Kidney (tissue), 14 donors: ENCODE results near the gene DCN. TPM values are rescaled to one million over a fixed set of nuclear protein-coding genes. Genes with fewer than 3 reads are reported as not detected.

ENCODE experiments used
- DNase-seq, 5 donors: peaks; one replicate each; pipeline ENCODE4 v3.0.0-alpha.2; 2013 to 2020
- FAIRE-seq: peaks from 2 replicates; lab custom pipeline; 2012; peaks lifted over from hg19 to GRCh38; lab: Jason Lieb, UNC
- H3K27ac ChIP-seq, 2 donors: one replicate each; pipeline ENCODE4 v1.7.0; 2013; ENCODE audit warnings: low read depth in 2 of 2, low read length in 2 of 2, inconsistent platforms in 1 of 2
- H3K27me3 ChIP-seq: one replicate; pipeline ENCODE4 v1.7.1; 2013; ENCODE audit warnings: low read length, inconsistent platforms; ENCODE audit not compliant: control insufficient read depth, insufficient read depth
- H3K36me3 ChIP-seq, 3 donors: one replicate each; pipeline versions ENCODE4 v1.7.0 to v1.7.1; 2013; ENCODE audit warnings: low read length in 3 of 3, control low read depth in 1 of 3, inconsistent platforms in 1 of 3; ENCODE audit not compliant: insufficient read depth in 3 of 3, control insufficient read depth in 2 of 3
- H3K4me1 ChIP-seq, 3 donors: one replicate each; pipeline versions ENCODE4 v1.7.0 to v1.7.1; 2013; ENCODE audit warnings: low read length in 3 of 3, inconsistent platforms in 1 of 3, low read depth in 1 of 3; ENCODE audit not compliant: control insufficient read depth in 2 of 3, insufficient read depth in 2 of 3
- H3K4me3 ChIP-seq, 3 donors: one replicate each; pipeline versions ENCODE4 v1.7.0 to v1.8.1; 2013; ENCODE audit warnings: low read length in 3 of 3, control low read depth in 1 of 3, inconsistent platforms in 1 of 3
- H3K9ac ChIP-seq, 3 donors: one replicate each; pipeline versions ENCODE4 v1.7.0 to v1.7.1; 2013; ENCODE audit warnings: low read length in 3 of 3, control low read depth in 1 of 3, inconsistent platforms in 1 of 3
- H3K9me3 ChIP-seq, 3 donors: one replicate each; pipeline versions ENCODE4 v1.7.0 to v1.7.1; 2013; ENCODE audit warnings: low read length in 3 of 3, control low read depth in 1 of 3, inconsistent platforms in 1 of 3; ENCODE audit not compliant: control insufficient read depth in 2 of 3, insufficient read depth in 1 of 3
- CTCF ChIP-seq: IDR thresholded peaks from 3 replicates; pipeline ENCODE4 v1.5.1; 2012; ENCODE audit warnings: mild to moderate bottlenecking, moderate library complexity, borderline replicate concordance; ENCODE audit not compliant: insufficient read depth; ENCODE audit errors: extremely low read depth
- intact Hi-C: fragments of 100-400 bp; cut with DNase I; formaldehyde crosslinking; loops from one replicate; pipeline ENCODE4 v1.11.1; 2022
- polyA plus RNA-seq: library from polyadenylated mRNA; stranded (reverse); fragments of 350-450 nt; fragmentation: Illumina TruSeq; extraction: RNeasy Lipid Tissue Mini Kit (QIAGEN cat#74804); gene quantifications from one replicate; pipeline ENCODE4 v1.2.3, GENCODE V29; 2014; ENCODE audit warnings: low read depth, low replicate concordance; ENCODE audit not compliant: insufficient read depth
- total RNA-seq: library from RNA; stranded (reverse); fragmentation: NEBNext Ultra II Directional; extraction: Animal tissue kit (Norgen Biotek cat#: 25700); gene quantifications from one replicate; pipeline ENCODE4 v1.2.1, GENCODE V29; 2021
- donor health status: control.
- donor health status: control.
- donor health status: control.
- donor health status: control.
- donor health status: control.
- donor health status: DM: yes; HTN: yes; CAD: no.
- donor health status: Normal renal cell carcinoma (clear cell type).

Gene DCN
- total and polyA plus RNA-seq, 2 donors from 2014 or later, result 239 to 317 TPM

GRCh38 chr12:91219511-91219910 is 36.9 kb upstream of the DCN start:
- TF ChIP-seq CTCF, result no peak
- no peaks in the 10 kb centered on the region for H3K9me3 ChIP-seq
- FAIRE-seq (no peak), DNase-seq (no peak)
- H3K4me1 ChIP-seq, result no peaks in the 10 kb centered on the region
- no peaks in the 10 kb centered on the region for H3K36me3 ChIP-seq
- no peak overlapping the region for H3K27ac ChIP-seq
- no peak overlapping the region for H3K9ac ChIP-seq
- intact Hi-C loops, result no loop called here
- H3K27me3 ChIP-seq, result no peaks in the 10 kb centered on the region
- H3K4me3 ChIP-seq, result no peak overlapping the region

- no peak for TF ChIP-seq CTCF
- FAIRE-seq, result no peak
- intact Hi-C loops, result no loop called here
These were observed 34.3 kb upstream of the DCN start for GRCh38 chr12:91216871-91217270.

GRCh38 chr12:91215940-91216454 is 33.4 kb upstream of the DCN start:
- no peak for TF ChIP-seq CTCF
- Histone ChIP-seq H3K4me3 (no peak overlapping the region), H3K4me1 (no peaks in the 10 kb centered on the region), H3K36me3 (no peaks in the 10 kb centered on the region), H3K9ac (no peak overlapping the region), H3K27me3 (no peaks in the 10 kb centered on the region), H3K27ac (no peak overlapping the region), H3K9me3 (no peaks in the 10 kb centered on the region)
- DNase-seq, result peak in 2 of 5 donors; percentile 52 to 59
- FAIRE-seq, result no peak
- intact Hi-C loops, result no loop called here

More at GRCh38 chr12:91216871-91217270, 34.3 kb upstream of the DCN start:
- no peak for DNase-seq
- H3K9ac ChIP-seq, result no peak overlapping the region
- H3K4me3 ChIP-seq, result no peak overlapping the region
- no peaks in the 10 kb centered on the region for H3K9me3 ChIP-seq
- no peaks in the 10 kb centered on the region for H3K27me3 ChIP-seq
- H3K4me1 ChIP-seq, result no peaks in the 10 kb centered on the region
- H3K36me3 ChIP-seq, result no peaks in the 10 kb centered on the region
- H3K27ac ChIP-seq, result no peak overlapping the region

GRCh38 chr12:91211866-91212265 is 29.2 kb upstream of the DCN start:
- H3K4me3 ChIP-seq, result no peak overlapping the region
- H3K9me3 ChIP-seq, result no peaks in the 10 kb centered on the region
- no peak for TF ChIP-seq CTCF
- H3K9ac ChIP-seq, result no peak overlapping the region
- no peaks in the 10 kb centered on the region for H3K27me3 ChIP-seq
- intact Hi-C loops, result no loop called here
- H3K36me3 ChIP-seq, result no peaks in the 10 kb centered on the region
- H3K27ac ChIP-seq, result no peak overlapping the region
- H3K4me1 ChIP-seq, result no peaks in the 10 kb centered on the region
- FAIRE-seq (no peak), DNase-seq (peak in 1 of 5 donors; percentile 13)
